Fibroblast of lung (primary cell): Measurements from ENCODE around the gene JARID2. TPM values are rescaled to one million over a fixed set of nuclear protein-coding genes. Genes with fewer than 3 reads are reported as not detected.

ENCODE experiments used
- DNase-seq, 2 donors: peaks; one replicate each; pipeline versions ENCODE4 v3.0.0 to v3.0.0-alpha.2; 2010; ENCODE audit warnings: low read depth in 2 of 2
- H2AFZ ChIP-seq: 2 replicates; pipeline ENCODE4 v1.5.1; 2012; ENCODE audit warnings: low read length, control low read depth, inconsistent platforms
- H3K27ac ChIP-seq: 2 replicates; pipeline ENCODE4 v1.5.1; 2011; ENCODE audit warnings: low read length, control low read depth; ENCODE audit not compliant: insufficient read depth
- H3K27me3 ChIP-seq: 2 replicates; pipeline ENCODE4 v1.5.1; 2011; ENCODE audit warnings: mild to moderate bottlenecking, low read length; ENCODE audit not compliant: control insufficient read depth, insufficient read depth
- H3K36me3 ChIP-seq: 2 replicates; pipeline ENCODE4 v1.5.1; 2011; ENCODE audit warnings: low read length; ENCODE audit not compliant: control insufficient read depth, insufficient read depth
- H3K4me1 ChIP-seq: 2 replicates; pipeline ENCODE4 v1.5.1; 2011; ENCODE audit warnings: low read length; ENCODE audit not compliant: control insufficient read depth, insufficient read depth; ENCODE audit errors: extremely low read depth
- H3K4me2 ChIP-seq: 2 replicates; pipeline ENCODE4 v1.5.1; 2011; ENCODE audit warnings: low read length, control low read depth; ENCODE audit not compliant: insufficient read depth; ENCODE audit errors: extremely low read depth
- H3K4me3 ChIP-seq, 4 experiments: fragments of 200-600 bp in 1 of 4; sonication (generic) in 1 of 4; replicated peaks in 1 of 4; 2 replicates each; pipeline ENCODE4 v1.5.1; 2011 to 2016; ENCODE audit warnings: low read length in 4 of 4, low read depth in 3 of 4, mild to moderate bottlenecking in 3 of 4, control low read depth in 2 of 4, inconsistent platforms in 1 of 4, mixed read lengths in 1 of 4; ENCODE audit not compliant: insufficient read depth in 1 of 4; ENCODE audit errors: control extremely low read depth in 1 of 4
- H3K79me2 ChIP-seq: 2 replicates; pipeline ENCODE4 v1.5.1; 2012; ENCODE audit warnings: mild to moderate bottlenecking, low read length, inconsistent platforms; ENCODE audit not compliant: control insufficient read depth, insufficient read depth
- H3K9ac ChIP-seq: 2 replicates; pipeline ENCODE4 v1.5.1; 2011; ENCODE audit warnings: mild to moderate bottlenecking, low read length, control low read depth; ENCODE audit not compliant: insufficient read depth
- H3K9me3 ChIP-seq: 2 replicates; pipeline ENCODE4 v1.5.1; 2012; ENCODE audit warnings: low read depth, low read length; ENCODE audit not compliant: control insufficient read depth, insufficient read depth
- H4K20me1 ChIP-seq: 2 replicates; pipeline ENCODE4 v1.5.1; 2011; ENCODE audit warnings: low read length; ENCODE audit not compliant: control insufficient read depth, insufficient read depth; ENCODE audit errors: extremely low read depth
- CTCF ChIP-seq, 2 donors: IDR thresholded peaks in 1 of 2; conservative IDR thresholded peaks in 1 of 2; 1 replicate in 1 of 2; 2 replicates in 1 of 2; pipeline ENCODE4 v1.5.1; 2011 to 2012; ENCODE audit warnings: low read length in 2 of 2, control low read depth in 1 of 2, inconsistent platforms in 1 of 2, low read depth in 1 of 2, mild to moderate bottlenecking in 1 of 2
- EZH2 ChIP-seq: IDR thresholded peaks from 2 replicates; pipeline ENCODE4 v1.5.1; 2012; ENCODE audit warnings: low read length, control low read depth, mild to moderate bottlenecking; ENCODE audit errors: missing control alignments
- polyA plus RNA-seq, 2 donors: library from polyadenylated mRNA; depleted of rRNA in 1 of 2; stranded (reverse) in 1 of 2; unstranded in 1 of 2; fragments of >200 nt; gene quantifications; 2 replicates each; pipeline ENCODE4 v1.2.1, GENCODE V29; 2011 to 2012; ENCODE audit warnings: missing spikeins in 1 of 2
- total RNA-seq: library from RNA; depleted of rRNA; stranded (reverse); fragments of >200 nt; gene quantifications from 2 replicates; pipeline ENCODE4 v1.2.1, GENCODE V29; 2014

JARID2 gene
- total and polyA plus RNA-seq, 2 donors (not counting 1 experiment from before 2014, with no cell fraction given), result 5.0 to 8.2 TPM

- H3K9me3 ChIP-seq, result no peaks in the 10 kb centered on the region
- H3K4me3 ChIP-seq, result no peak overlapping the region
- H3K27me3 ChIP-seq, result no peaks in the 10 kb centered on the region
- no peak overlapping the region for H3K27ac ChIP-seq
- no peaks in the 10 kb centered on the region for H3K79me2 ChIP-seq
- no peak for DNase-seq
- H3K36me3 ChIP-seq, result peaks cover 12% of the 10 kb centered on the region
- no peak overlapping the region for H3K4me2 ChIP-seq
- H3K4me1 ChIP-seq, result no peaks in the 10 kb centered on the region
- H4K20me1 ChIP-seq, result no peaks in the 10 kb centered on the region
- H2AFZ ChIP-seq, result no peak overlapping the region
- H3K9ac ChIP-seq, result no peak overlapping the region
- no peak for TF ChIP-seq EZH2
Observed at GRCh38 chr6:15510536-15511247, 264.8 kb downstream of the JARID2 start.

DNA sequence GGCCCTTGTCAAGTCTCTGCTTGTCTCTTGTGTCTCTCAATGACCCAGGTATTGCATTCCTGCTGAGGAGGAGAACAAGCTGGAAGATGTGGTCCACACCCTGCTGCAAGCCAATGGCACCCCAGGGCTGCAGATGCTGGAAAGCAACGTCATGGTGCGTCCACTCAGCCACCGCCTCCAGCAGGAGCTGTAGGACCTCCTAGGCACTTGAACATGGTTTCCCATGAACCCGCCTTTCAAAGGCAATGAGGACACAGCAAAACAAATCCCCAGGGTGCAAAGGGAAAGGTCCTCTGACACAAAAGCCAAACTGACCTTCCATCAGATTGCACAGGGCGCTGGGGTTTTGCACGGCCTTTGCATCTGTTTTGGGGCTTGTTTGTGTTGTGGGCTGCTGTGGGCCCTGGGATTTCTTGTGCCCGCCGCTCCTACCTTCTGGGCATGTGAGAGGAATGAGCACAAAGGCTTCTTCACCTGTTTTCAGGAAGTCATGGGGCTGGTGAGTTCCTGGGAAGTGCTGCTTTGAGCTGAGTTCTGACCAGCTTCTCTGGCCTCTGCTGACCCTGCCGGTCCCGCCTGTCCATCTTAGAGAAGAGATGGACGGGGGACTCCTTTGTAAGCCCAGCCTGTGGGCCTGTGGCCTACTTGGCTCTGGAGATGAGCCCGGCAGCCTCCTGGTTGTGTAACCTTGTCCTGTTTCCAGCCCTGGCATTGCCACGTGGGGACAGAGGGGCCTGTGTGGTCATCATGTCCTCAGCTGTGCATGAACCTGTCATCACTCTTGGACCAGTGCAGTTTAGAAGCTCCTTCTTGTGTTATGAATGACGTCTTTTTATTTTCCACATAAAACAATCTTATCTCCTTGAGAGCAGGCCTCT, 265.6 kb downstream of the JARID2 start:
- DNase-seq, result no peak
- H2AFZ ChIP-seq, result no peak overlapping the region
- H3K79me2 ChIP-seq, result no peaks in the 10 kb centered on the region
- TF ChIP-seq CTCF (conservative IDR thresholded peaks at IDR 0.05 in 1 of 2, IDR thresholded peaks at IDR 0.05 in 1 of 2; ENCODE audit: low read depth in 1 of 2, low read length in 2 of 2) (no peak), EZH2 (no peak)
- no peaks in the 10 kb centered on the region for H3K4me1 ChIP-seq
- no peak overlapping the region for H3K4me3 ChIP-seq
- peaks cover 12% of the 10 kb centered on the region for H3K36me3 ChIP-seq
- no peak overlapping the region for H3K4me2 ChIP-seq
- H3K9me3 ChIP-seq, result no peaks in the 10 kb centered on the region
- H3K27me3 ChIP-seq, result no peaks in the 10 kb centered on the region
- no peak overlapping the region for H3K27ac ChIP-seq
- H3K9ac ChIP-seq, result no peak overlapping the region
- H4K20me1 ChIP-seq, result no peaks in the 10 kb centered on the region

DNA sequence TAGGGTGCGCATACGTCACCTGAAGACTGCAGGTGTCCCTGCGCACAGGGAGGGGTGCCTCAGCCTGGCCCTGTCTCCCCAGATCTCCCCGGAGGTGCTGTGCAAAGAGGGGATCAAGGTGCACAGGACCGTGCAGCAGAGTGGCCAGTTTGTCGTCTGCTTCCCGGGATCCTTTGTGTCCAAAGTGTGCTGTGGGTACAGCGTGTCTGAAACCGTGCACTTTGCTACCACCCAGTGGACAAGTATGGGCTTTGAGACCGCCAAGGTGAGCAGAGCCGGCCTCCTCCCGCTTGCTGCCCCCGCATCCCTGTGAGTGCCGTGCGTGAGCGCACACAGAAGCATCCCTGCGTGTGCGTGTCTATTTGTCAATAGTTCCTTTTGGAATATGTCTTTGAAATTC, 266.3 kb downstream of the JARID2 start:
- H3K9me3 ChIP-seq, result no peaks in the 10 kb centered on the region
- H3K4me1 ChIP-seq, result no peaks in the 10 kb centered on the region
- H3K4me2 ChIP-seq, result no peak overlapping the region
- no peaks in the 10 kb centered on the region for H3K79me2 ChIP-seq
- H3K27ac ChIP-seq, result no peak overlapping the region
- H2AFZ ChIP-seq, result no peak overlapping the region
- H3K27me3 ChIP-seq, result no peaks in the 10 kb centered on the region
- no peaks in the 10 kb centered on the region for H4K20me1 ChIP-seq
- peak in 1 of 2 donors; percentile 18 for DNase-seq
- TF ChIP-seq EZH2 (no peak), CTCF (conservative IDR thresholded peaks at IDR 0.05 in 1 of 2, IDR thresholded peaks at IDR 0.05 in 1 of 2; ENCODE audit: low read depth in 1 of 2, low read length in 2 of 2) (peak in 1 of 2 donors; percentile 20)
- no peak overlapping the region for H3K4me3 ChIP-seq
- H3K9ac ChIP-seq, result no peak overlapping the region
- H3K36me3 ChIP-seq, result peaks cover 12% of the 10 kb centered on the region
